ENCODE measurements around the gene SLC6A18. TPM values are rescaled to one million over a fixed set of nuclear protein-coding genes. Genes with fewer than 3 reads are reported as not detected.
A peak's percentile ranks its signal among the peaks of the same experiment; 100 is the strongest.

The SLC6A18 gene
- total and polyA plus RNA-seq, 12 donors, result not detected

DNA sequence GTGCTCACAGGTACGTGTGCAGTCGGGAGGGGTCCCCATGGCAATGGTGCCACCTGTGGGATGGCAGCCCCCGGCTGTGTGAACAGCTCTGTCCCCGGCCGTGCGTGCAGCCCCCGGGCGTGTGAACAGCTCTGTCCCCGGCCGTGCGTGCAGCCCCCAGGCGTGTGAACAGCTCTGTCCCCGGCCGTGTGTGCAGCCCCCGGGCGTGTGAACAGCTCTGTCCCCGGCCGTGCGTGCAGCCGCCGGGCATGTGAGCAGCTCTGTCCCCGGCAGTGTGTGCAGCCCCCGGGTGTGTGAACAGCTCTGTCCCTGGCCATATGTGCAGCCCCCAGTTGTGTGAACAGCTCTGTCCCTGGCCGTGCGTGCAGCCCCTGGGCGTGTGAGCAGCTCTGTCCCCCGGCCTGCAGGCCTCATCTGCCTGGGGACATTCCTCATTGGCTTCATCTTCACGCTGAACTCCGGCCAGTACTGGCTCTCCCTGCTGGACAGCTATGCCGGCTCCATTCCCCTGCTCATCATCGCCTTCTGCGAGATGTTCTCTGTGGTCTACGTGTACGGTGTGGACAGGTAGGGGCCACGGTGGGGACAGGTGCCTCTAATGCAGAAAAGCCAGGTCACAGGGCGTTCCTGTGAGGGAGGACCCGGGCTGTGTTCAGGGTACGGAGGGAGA lies 5.9 kb upstream of the SLC6A18 start:
- Histone ChIP-seq H3K4me3 (no peak overlapping the region), H3K4me1 (no peaks in the 10 kb centered on the region), H3K36me3 (no peaks in the 10 kb centered on the region), H3K9me3 (peaks cover 0 to 10% (median 0%) of the 10 kb centered on the region in 11 donors), H3K27ac (no peak overlapping the region), H3K27me3 (peaks cover 0 to 17% (median 0%) of the 10 kb centered on the region in 7 donors)
- TF ChIP-seq, protein P1, sequence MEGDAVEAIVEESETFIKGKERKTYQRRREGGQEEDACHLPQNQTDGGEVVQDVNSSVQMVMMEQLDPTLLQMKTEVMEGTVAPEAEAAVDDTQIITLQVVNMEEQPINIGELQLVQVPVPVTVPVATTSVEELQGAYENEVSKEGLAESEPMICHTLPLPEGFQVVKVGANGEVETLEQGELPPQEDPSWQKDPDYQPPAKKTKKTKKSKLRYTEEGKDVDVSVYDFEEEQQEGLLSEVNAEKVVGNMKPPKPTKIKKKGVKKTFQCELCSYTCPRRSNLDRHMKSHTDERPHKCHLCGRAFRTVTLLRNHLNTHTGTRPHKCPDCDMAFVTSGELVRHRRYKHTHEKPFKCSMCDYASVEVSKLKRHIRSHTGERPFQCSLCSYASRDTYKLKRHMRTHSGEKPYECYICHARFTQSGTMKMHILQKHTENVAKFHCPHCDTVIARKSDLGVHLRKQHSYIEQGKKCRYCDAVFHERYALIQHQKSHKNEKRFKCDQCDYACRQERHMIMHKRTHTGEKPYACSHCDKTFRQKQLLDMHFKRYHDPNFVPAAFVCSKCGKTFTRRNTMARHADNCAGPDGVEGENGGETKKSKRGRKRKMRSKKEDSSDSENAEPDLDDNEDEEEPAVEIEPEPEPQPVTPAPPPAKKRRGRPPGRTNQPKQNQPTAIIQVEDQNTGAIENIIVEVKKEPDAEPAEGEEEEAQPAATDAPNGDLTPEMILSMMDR (IDR thresholded peaks at IDR 0.05), result no peak
- DNase-seq (peak in 1 of 2 donors; percentile 3), ATAC-seq (no peak)
- WGBS, 2 donors, result 70 to 74% methylated on average over 38 of the region's 38 CpGs
- intact Hi-C loops (cut with DNase I), result no loop called here

DNA sequence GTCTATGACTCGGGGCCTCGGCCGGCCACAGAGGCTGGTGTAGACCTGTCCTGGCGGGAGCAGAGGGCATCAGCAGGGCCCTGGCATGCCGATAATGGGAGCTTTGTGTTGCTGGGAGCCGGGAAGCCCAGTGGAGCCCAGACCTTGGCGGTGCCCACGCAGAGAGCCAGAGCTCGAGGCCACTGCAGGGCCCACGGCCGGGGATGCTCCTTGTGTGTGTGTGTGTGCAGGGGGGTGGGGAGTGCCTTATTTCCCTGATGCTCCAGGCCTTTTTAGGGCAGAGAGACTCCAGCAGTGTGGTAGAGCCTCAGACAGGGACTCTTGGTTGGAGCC lies 5.4 kb upstream of the SLC6A18 start:
- peaks cover 0 to 10% (median 0%) of the 10 kb centered on the region in 11 donors for H3K9me3 ChIP-seq
- DNase-seq (no peak), ATAC-seq (no peak)
- WGBS, 2 donors, result 76 to 82% methylated on average over 11 of the region's 11 CpGs
- H3K36me3 ChIP-seq, result no peaks in the 10 kb centered on the region
- H3K27ac ChIP-seq, result no peak overlapping the region
- no peaks in the 10 kb centered on the region for H3K4me1 ChIP-seq
- intact Hi-C loops (cut with DNase I), result no loop called here
- H3K4me3 ChIP-seq, result no peak overlapping the region
- H3K27me3 ChIP-seq, result peaks cover 0 to 17% (median 2%) of the 10 kb centered on the region in 7 donors
- TF ChIP-seq, protein P1 (IDR thresholded peaks at IDR 0.05), result no peak

DNA sequence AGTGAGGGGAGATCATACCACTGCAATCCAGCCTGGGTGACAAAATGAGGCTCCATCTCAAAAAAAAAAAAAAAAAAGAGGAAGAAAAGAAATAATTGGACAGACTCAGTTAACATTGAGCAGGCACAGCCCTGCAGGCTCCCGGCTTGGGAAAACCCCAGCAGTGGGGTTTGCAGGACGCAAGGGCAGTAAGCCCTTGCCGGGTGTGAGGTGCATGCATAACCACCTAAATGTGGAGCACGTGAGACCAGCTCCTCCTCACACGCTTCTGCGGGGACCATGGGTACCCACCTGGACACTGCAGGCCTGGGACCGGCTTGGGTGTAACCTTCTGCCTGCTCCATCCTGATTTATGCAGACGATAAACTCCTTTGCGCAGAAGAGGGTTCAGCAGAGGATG lies 4.8 kb upstream of the SLC6A18 start:
- no peak overlapping the region for H3K4me3 ChIP-seq
- peaks cover 0 to 17% (median 0%) of the 10 kb centered on the region in 7 donors for H3K27me3 ChIP-seq
- intact Hi-C loops (cut with DNase I), result no loop called here
- no peak for DNase-seq
- H3K4me1 ChIP-seq, result no peaks in the 10 kb centered on the region
- no peaks in the 10 kb centered on the region for H3K36me3 ChIP-seq
- TF ChIP-seq, protein P1 (IDR thresholded peaks at IDR 0.05), result no peak
- no peak overlapping the region for H3K27ac ChIP-seq
- H3K9me3 ChIP-seq, result peaks cover 0 to 10% (median 0%) of the 10 kb centered on the region in 11 donors
- no peak for ATAC-seq
- WGBS, 2 donors, result 87 to 90% methylated on average over 9 of the region's 9 CpGs

DNA sequence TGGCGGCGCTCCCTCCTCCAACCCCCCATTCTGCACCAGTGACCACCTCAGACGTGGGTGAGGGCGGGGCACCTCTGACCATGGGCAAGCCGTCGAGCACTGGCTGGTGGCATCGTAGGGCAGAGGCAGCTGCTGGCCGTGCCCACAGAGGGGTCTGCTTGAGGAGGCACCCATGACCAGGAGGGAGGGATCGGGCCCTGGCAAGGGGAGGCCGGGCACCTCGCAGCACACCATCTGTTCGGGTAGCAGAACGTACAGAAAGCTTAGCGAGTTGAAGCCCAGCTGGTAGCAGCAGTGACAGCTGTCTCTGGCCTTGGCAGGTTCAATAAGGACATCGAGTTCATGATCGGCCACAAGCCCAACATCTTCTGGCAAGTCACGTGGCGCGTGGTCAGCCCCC lies 4.3 kb upstream of the SLC6A18 start:
- TF ChIP-seq, protein P1 (IDR thresholded peaks at IDR 0.05), result no peak
- no peak overlapping the region for H3K4me3 ChIP-seq
- ATAC-seq (no peak), DNase-seq (no peak)
- no peaks in the 10 kb centered on the region for H3K36me3 ChIP-seq
- WGBS, 2 donors, result 86 to 87% methylated on average over 19 of the region's 19 CpGs
- peaks cover 0 to 5% (median 0%) of the 10 kb centered on the region in 11 donors for H3K9me3 ChIP-seq
- H3K4me1 ChIP-seq, result no peaks in the 10 kb centered on the region
- H3K27me3 ChIP-seq, result peaks cover 0 to 17% (median 0%) of the 10 kb centered on the region in 7 donors
- intact Hi-C loops (cut with DNase I), result no loop called here
- no peak overlapping the region for H3K27ac ChIP-seq

All from heart right ventricle (tissue), 16 donors.